Stimulated activated naive CD8-positive, alpha-beta T cell treated with anti-CD3 and anti-CD28 coated beads, Interleukin-15, Interleukin-2, amounts not matched to agents 100 ng/mL and 50 ng/mL, for 24 hours (primary cell): ENCODE data around the gene KREMEN1.
"Not testable (repeated sequence)": the region's sequence is repeated elsewhere in the genome, so short reads cannot be mapped to it uniquely, and the experiment has no call there.

Source experiments
- H3K27ac Mint-ChIP-seq: one replicate; pipeline ENCODE4 v1.8.0; 2021; ENCODE audit warnings: mild to moderate bottlenecking, mixed read lengths
- H3K27me3 Mint-ChIP-seq: one replicate; pipeline ENCODE4 v1.8.0; 2021; ENCODE audit warnings: mixed read lengths
- H3K36me3 Mint-ChIP-seq: one replicate; pipeline ENCODE4 v1.8.0; 2021; ENCODE audit warnings: low read depth, mixed read lengths
- H3K4me1 Mint-ChIP-seq: one replicate; pipeline ENCODE4 v1.8.0; 2021; ENCODE audit warnings: low read depth, mixed read lengths
- H3K4me3 Mint-ChIP-seq: one replicate; pipeline ENCODE4 v1.8.0; 2021; ENCODE audit warnings: mild to moderate bottlenecking, mixed read lengths
- H3K9me3 Mint-ChIP-seq: one replicate; pipeline ENCODE4 v1.8.0; 2021; ENCODE audit warnings: mixed read lengths

Gene KREMEN1

GRCh38 chr22:29072979-29073617 is at the start of gene KREMEN1:
TSS of gene KREMEN1 (plus strand) at chr22:29073035. CDS start at chr22:29073131, 96 bp downstream.
- no peaks in the 10 kb centered on the region for H3K36me3 Mint-ChIP-seq
- no peak within 1 kb of the TSS for H3K27ac Mint-ChIP-seq
- H3K27me3 Mint-ChIP-seq = peaks cover 69% of the 10 kb centered on the region
- peak within 1 kb of the TSS; percentile 66 for H3K4me3 Mint-ChIP-seq
- no peaks in the 10 kb centered on the region for H3K9me3 Mint-ChIP-seq
- H3K4me1 Mint-ChIP-seq = peaks cover 17% of the 10 kb centered on the region

- Mint-ChIP-seq H3K27ac (no peak overlapping the region), H3K36me3 (no peaks in the 10 kb centered on the region), H3K9me3 (peaks cover 4% of the 10 kb centered on the region), H3K4me1 (no peaks in the 10 kb centered on the region), H3K27me3 (peaks cover 40% of the 10 kb centered on the region), H3K4me3 (no peak overlapping the region)
Observed at GRCh38 chr22:29023172-29023796, 49.6 kb upstream of the KREMEN1 start.

- Mint-ChIP-seq H3K36me3 (no peaks in the 10 kb centered on the region), H3K9me3 (no peaks in the 10 kb centered on the region), H3K4me3 (no peak overlapping the region), H3K27me3 (peaks cover 57% of the 10 kb centered on the region), H3K27ac (no peak overlapping the region), H3K4me1 (peaks cover 15% of the 10 kb centered on the region)
Observed at GRCh38 chr22:29026579-29026978, 46.3 kb upstream of the KREMEN1 start.

- Mint-ChIP-seq H3K36me3 (no peaks in the 10 kb centered on the region), H3K27ac (no peak overlapping the region), H3K27me3 (peaks cover 61% of the 10 kb centered on the region), H3K4me1 (peaks cover 15% of the 10 kb centered on the region), H3K4me3 (no peak overlapping the region), H3K9me3 (no peaks in the 10 kb centered on the region)
Observed at GRCh38 chr22:29028468-29028867, 44.4 kb upstream of the KREMEN1 start.

GRCh38 chr22:29029202-29030000 is 43.4 kb upstream of the KREMEN1 start:
- Mint-ChIP-seq H3K4me1 (peaks cover 15% of the 10 kb centered on the region), H3K9me3 (no peaks in the 10 kb centered on the region), H3K27me3 (peaks cover 59% of the 10 kb centered on the region), H3K36me3 (no peaks in the 10 kb centered on the region), H3K4me3 (no peak overlapping the region), H3K27ac (no peak overlapping the region)

GRCh38 chr22:29030016-29030617 is 42.7 kb upstream of the KREMEN1 start:
- peaks cover 62% of the 10 kb centered on the region for H3K27me3 Mint-ChIP-seq
- no peaks in the 10 kb centered on the region for H3K9me3 Mint-ChIP-seq
- peak overlapping the region; percentile 58 for H3K4me3 Mint-ChIP-seq
- peaks cover 15% of the 10 kb centered on the region for H3K4me1 Mint-ChIP-seq
- H3K36me3 Mint-ChIP-seq = no peaks in the 10 kb centered on the region
- H3K27ac Mint-ChIP-seq = no peak overlapping the region

GRCh38 chr22:29030618-29031226 is 42.1 kb upstream of the KREMEN1 start:
- no peaks in the 10 kb centered on the region for H3K36me3 Mint-ChIP-seq
- peaks cover 15% of the 10 kb centered on the region for H3K4me1 Mint-ChIP-seq
- H3K27me3 Mint-ChIP-seq = peaks cover 58% of the 10 kb centered on the region
- H3K4me3 Mint-ChIP-seq = peak overlapping the region; percentile 58
- no peaks in the 10 kb centered on the region for H3K9me3 Mint-ChIP-seq
- no peak overlapping the region for H3K27ac Mint-ChIP-seq

- no peaks in the 10 kb centered on the region for H3K9me3 Mint-ChIP-seq
Observed at GRCh38 chr22:29031227-29032011, 41.4 kb upstream of the KREMEN1 start.

GRCh38 chr22:29032014-29032475 is 40.8 kb upstream of the KREMEN1 start:
- Mint-ChIP-seq H3K4me3 (no peak overlapping the region), H3K27ac (no peak overlapping the region), H3K9me3 (no peaks in the 10 kb centered on the region), H3K36me3 (no peaks in the 10 kb centered on the region), H3K27me3 (peaks cover 53% of the 10 kb centered on the region), H3K4me1 (peaks cover 15% of the 10 kb centered on the region)

More at GRCh38 chr22:29031227-29032011, 41.4 kb upstream of the KREMEN1 start:
- H3K36me3 Mint-ChIP-seq = no peaks in the 10 kb centered on the region
- H3K4me3 Mint-ChIP-seq = peak overlapping the region; percentile 58
- H3K4me1 Mint-ChIP-seq = peaks cover 15% of the 10 kb centered on the region
- peaks cover 58% of the 10 kb centered on the region for H3K27me3 Mint-ChIP-seq
- H3K27ac Mint-ChIP-seq = peak overlapping the region; percentile 38

GRCh38 chr22:29032584-29032983 is 40.3 kb upstream of the KREMEN1 start:
- no peak overlapping the region for H3K4me3 Mint-ChIP-seq
- no peaks in the 10 kb centered on the region for H3K9me3 Mint-ChIP-seq
- H3K27me3 Mint-ChIP-seq = peaks cover 53% of the 10 kb centered on the region
- no peaks in the 10 kb centered on the region for H3K36me3 Mint-ChIP-seq
- H3K4me1 Mint-ChIP-seq = peaks cover 15% of the 10 kb centered on the region
- H3K27ac Mint-ChIP-seq = no peak overlapping the region

- Mint-ChIP-seq H3K9me3 (no peaks in the 10 kb centered on the region), H3K4me3 (no peak overlapping the region), H3K4me1 (no peaks in the 10 kb centered on the region), H3K27ac (no peak overlapping the region), H3K36me3 (no peaks in the 10 kb centered on the region), H3K27me3 (peaks cover 23% of the 10 kb centered on the region)
Observed at GRCh38 chr22:29037340-29037932, 35.4 kb upstream of the KREMEN1 start.

GRCh38 chr22:29039148-29039547 is 33.7 kb upstream of the KREMEN1 start:
- Mint-ChIP-seq H3K4me3 (no peak overlapping the region), H3K27me3 (peaks cover 13% of the 10 kb centered on the region), H3K27ac (no peak overlapping the region), H3K4me1 (no peaks in the 10 kb centered on the region), H3K36me3 (no peaks in the 10 kb centered on the region), H3K9me3 (no peaks in the 10 kb centered on the region)

GRCh38 chr22:29039684-29040083 is 33.2 kb upstream of the KREMEN1 start:
- not testable (repeated sequence) for H3K27ac Mint-ChIP-seq, H3K36me3 Mint-ChIP-seq, H3K9me3 Mint-ChIP-seq, H3K4me3 Mint-ChIP-seq, H3K27me3 Mint-ChIP-seq, H3K4me1 Mint-ChIP-seq
